Stomach (tissue), 9 donors: ENCODE measurements around the gene SLC24A3. TPM values are rescaled to one million over a fixed set of nuclear protein-coding genes. Genes with fewer than 3 reads are reported as not detected.

Experiments
- DNase-seq, 2 donors: peaks; one replicate each; pipeline versions ENCODE4 v3.0.0 to v3.0.0-alpha.2; 2013 to 2019
- H3K27ac ChIP-seq, 5 donors: fragments of 200-600 bp in 4 of 5; sonication (generic) in 4 of 5; one replicate each; pipeline ENCODE4 v1.5.1; 2013 to 2019; ENCODE audit warnings: mild to moderate bottlenecking in 1 of 5, moderate library complexity in 1 of 5
- H3K27me3 ChIP-seq, 3 donors: fragments of 200-600 bp; sonication (generic); one replicate each; pipeline ENCODE4 v1.5.1; 2017 to 2019; ENCODE audit warnings: mixed run types in 1 of 3
- H3K36me3 ChIP-seq, 4 donors: fragments of 200-600 bp; sonication (generic); 1 replicate in 3 of 4; 2 replicates in 1 of 4; pipeline ENCODE4 v1.5.1; 2016 to 2019
- H3K4me1 ChIP-seq, 4 donors: fragments of 200-600 bp; sonication (generic); one replicate each; pipeline ENCODE4 v1.5.1; 2016 to 2019
- H3K4me3 ChIP-seq, 4 donors: fragments of 200-600 bp; sonication (generic) in 3 of 4; one replicate each; pipeline ENCODE4 v1.5.1; 2016 to 2019; ENCODE audit warnings: mild to moderate bottlenecking in 1 of 4
- H3K9me3 ChIP-seq, 4 donors: fragments of 200-600 bp; sonication (generic); one replicate each; pipeline ENCODE4 v1.5.1; 2016 to 2019
- EP300 ChIP-seq: sonication (generic); formaldehyde crosslinking; IDR thresholded peaks from one replicate; pipeline ENCODE4 v1.6.1; 2017; ENCODE audit warnings: antibody characterized with exemption
- POLR2A ChIP-seq, 4 donors: fragments of 450-650 bp; IDR thresholded peaks; one replicate each; pipeline ENCODE4 v1.6.1; 2016; ENCODE audit warnings: antibody characterized with exemption in 4 of 4, control low read depth in 2 of 4, mild to moderate bottlenecking in 1 of 4, moderate library complexity in 1 of 4
- POLR2AphosphoS5 ChIP-seq, 3 donors: sonication (generic); formaldehyde crosslinking; IDR thresholded peaks; one replicate each; pipeline ENCODE4 v1.6.1; 2016; ENCODE audit warnings: antibody characterized with exemption in 3 of 3
- WGBS, 5 donors: extraction: QIAGEN DNeasy Blood & Tissue Kit in 3 of 5; methylation state at CpG; one replicate each; pipeline versions ENCODE4 v1.1.5 to v1.1.7; 2013 to 2018; 5-methylcytosine and 5-hydroxymethylcytosine counted together
- intact Hi-C: fragments of 100-400 bp; cut with DNase I; formaldehyde crosslinking; loops from one replicate; pipeline ENCODE4 v1.15.1; 2023; ENCODE audit warnings: low total_unique reads
- polyA plus RNA-seq, 3 donors: library from polyadenylated mRNA; stranded (reverse); fragments of 200-250 nt; gene quantifications; one replicate each; pipeline ENCODE4 v1.2.3, GENCODE V29; 2013
- total RNA-seq, 5 donors: library from RNA; depleted of rRNA; stranded (reverse); fragments of >200 nt; gene quantifications; one replicate each; pipeline versions ENCODE4 v1.1.0 to v1.2.3, GENCODE V29; 2014 to 2016
- TF ChIP-seq, protein P1 (sequence below), 7 experiments: fragments of 450-650 bp in 4 of 7; fragments of 200-600 bp in 3 of 7; sonication (generic) in 3 of 7; IDR thresholded peaks; one replicate each; pipeline ENCODE4 v1.5.1; 2016 to 2019; ENCODE audit warnings: antibody characterized with exemption in 7 of 7, control low read depth in 2 of 7, mild to moderate bottlenecking in 1 of 7
- donor health status: healthy with polysubstance abuse.
- donor health status: Bipolar disorder and iron deficiency.
- donor health status: healthy.

Gene SLC24A3
- total and polyA plus RNA-seq, 8 donors, result 1.8 to 9.0 (median 4.5) TPM

DNA sequence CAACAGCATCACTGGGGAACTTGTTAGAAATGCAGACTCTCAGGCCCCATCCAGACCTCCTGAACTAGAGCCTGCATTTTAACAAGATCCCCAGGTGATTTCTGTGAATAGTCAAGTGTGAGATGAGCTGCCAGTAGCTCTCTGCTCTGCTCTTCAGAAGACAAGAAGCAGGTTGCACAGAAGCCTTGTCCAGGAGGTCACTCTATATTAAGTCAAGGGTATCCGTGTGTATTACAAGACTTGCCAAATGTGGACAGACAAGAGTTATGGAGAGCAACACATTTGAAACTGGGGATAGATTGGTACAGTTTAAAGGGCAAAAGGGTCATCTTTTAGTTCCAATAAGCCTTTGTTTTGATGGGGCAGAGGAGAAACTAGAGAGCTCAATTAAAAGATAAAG, 522.4 kb downstream of the SLC24A3 start:
- Histone ChIP-seq H3K27ac (peak overlapping the region; percentile 28 to 86 (median 71)), H3K27me3 (no peaks in the 10 kb centered on the region), H3K4me1 (peaks cover 7 to 35% (median 20%) of the 10 kb centered on the region in 4 donors), H3K9me3 (no peaks in the 10 kb centered on the region), H3K36me3 (no peaks in the 10 kb centered on the region), H3K4me3 (no peak overlapping the region)
- 52 to 76% (median 64%) methylated on average over 1 of the region's 1 CpG for WGBS, 5 donors
- DNase-seq, result no peak
- intact Hi-C loops, result no loop called here
- TF ChIP-seq POLR2A (IDR thresholded peaks at IDR 0.05) (no peak), EP300 (no peak), POLR2AphosphoS5 (IDR thresholded peaks at IDR 0.05) (no peak)
- TF ChIP-seq, protein P1, sequence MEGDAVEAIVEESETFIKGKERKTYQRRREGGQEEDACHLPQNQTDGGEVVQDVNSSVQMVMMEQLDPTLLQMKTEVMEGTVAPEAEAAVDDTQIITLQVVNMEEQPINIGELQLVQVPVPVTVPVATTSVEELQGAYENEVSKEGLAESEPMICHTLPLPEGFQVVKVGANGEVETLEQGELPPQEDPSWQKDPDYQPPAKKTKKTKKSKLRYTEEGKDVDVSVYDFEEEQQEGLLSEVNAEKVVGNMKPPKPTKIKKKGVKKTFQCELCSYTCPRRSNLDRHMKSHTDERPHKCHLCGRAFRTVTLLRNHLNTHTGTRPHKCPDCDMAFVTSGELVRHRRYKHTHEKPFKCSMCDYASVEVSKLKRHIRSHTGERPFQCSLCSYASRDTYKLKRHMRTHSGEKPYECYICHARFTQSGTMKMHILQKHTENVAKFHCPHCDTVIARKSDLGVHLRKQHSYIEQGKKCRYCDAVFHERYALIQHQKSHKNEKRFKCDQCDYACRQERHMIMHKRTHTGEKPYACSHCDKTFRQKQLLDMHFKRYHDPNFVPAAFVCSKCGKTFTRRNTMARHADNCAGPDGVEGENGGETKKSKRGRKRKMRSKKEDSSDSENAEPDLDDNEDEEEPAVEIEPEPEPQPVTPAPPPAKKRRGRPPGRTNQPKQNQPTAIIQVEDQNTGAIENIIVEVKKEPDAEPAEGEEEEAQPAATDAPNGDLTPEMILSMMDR (IDR thresholded peaks at IDR 0.05), result no peak

DNA sequence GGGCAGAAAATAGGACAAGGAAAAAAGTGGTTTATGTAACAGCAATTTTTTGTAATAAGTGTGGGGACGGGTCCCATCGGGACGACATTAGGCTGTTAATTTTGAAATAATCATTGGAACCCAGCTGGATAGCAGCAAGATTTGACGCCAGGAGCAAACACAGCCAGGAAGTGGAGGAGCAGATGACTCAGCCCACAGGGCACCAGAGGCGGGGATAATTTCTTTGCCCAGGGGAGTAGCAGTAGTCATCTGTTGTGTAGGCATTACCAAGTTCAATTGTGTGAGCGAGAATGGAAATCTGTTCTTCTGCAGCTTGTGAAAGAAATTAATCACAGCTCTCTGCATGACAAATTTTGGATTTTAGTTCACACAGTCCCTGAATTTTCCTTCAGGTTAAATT, 523.0 kb downstream of the SLC24A3 start:
- WGBS, 5 donors, result 3 to 33% (median 8%) methylated on average over 6 of the region's 6 CpGs
- H3K27me3 ChIP-seq, result no peaks in the 10 kb centered on the region
- no peaks in the 10 kb centered on the region for H3K9me3 ChIP-seq
- intact Hi-C loops, result no loop called here
- peaks cover 7 to 35% (median 20%) of the 10 kb centered on the region in 4 donors for H3K4me1 ChIP-seq
- DNase-seq, result peak; percentile 73 to 87
- no peak overlapping the region for H3K4me3 ChIP-seq
- TF ChIP-seq POLR2A (IDR thresholded peaks at IDR 0.05), result no peak
- peak in 2 of 3 donors; percentile 54 to 72 for TF ChIP-seq POLR2AphosphoS5 (IDR thresholded peaks at IDR 0.05)
- TF ChIP-seq EP300, result no peak
- TF ChIP-seq, protein P1 (IDR thresholded peaks at IDR 0.05), result no peak
- peak overlapping the region; percentile 54 to 86 (median 71) for H3K27ac ChIP-seq
- no peaks in the 10 kb centered on the region for H3K36me3 ChIP-seq

DNA sequence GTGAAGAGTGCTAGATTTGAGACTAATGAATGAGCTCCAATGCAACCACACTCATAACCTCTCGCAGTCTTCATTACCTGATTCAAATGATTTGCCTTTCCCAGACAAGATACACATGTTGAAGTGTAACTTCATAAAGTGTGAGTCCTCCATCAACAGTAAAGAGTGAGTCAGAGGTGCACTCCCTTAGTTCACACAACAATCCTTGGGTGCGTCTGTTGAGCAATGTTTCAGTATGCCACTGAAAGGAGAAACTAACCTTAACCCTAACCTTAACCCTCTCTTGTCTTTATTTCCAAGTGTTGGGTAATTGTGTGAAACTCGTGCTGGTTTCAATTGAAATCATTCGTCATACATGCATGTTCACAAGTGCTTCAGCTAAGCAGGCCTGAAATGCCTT, 524.6 kb downstream of the SLC24A3 start:
- Histone ChIP-seq H3K9me3 (no peaks in the 10 kb centered on the region), H3K4me1 (peaks cover 7 to 35% (median 20%) of the 10 kb centered on the region in 4 donors), H3K27ac (peak overlapping the region in 4 of 5 donors; percentile 40 to 86 (median 58)), H3K27me3 (no peaks in the 10 kb centered on the region), H3K36me3 (no peaks in the 10 kb centered on the region), H3K4me3 (no peak overlapping the region)
- intact Hi-C loops, result no loop called here
- peak in 1 of 2 donors; percentile 81 for DNase-seq
- WGBS, 5 donors, result 41 to 59% (median 53%) methylated on average over 4 of the region's 4 CpGs
- no peak for TF ChIP-seq POLR2A (IDR thresholded peaks at IDR 0.05)
- TF ChIP-seq, protein P1 (IDR thresholded peaks at IDR 0.05), result no peak
- peak; percentile 19 to 82 (median 41) for TF ChIP-seq POLR2AphosphoS5 (IDR thresholded peaks at IDR 0.05)
- no peak for TF ChIP-seq EP300

DNA sequence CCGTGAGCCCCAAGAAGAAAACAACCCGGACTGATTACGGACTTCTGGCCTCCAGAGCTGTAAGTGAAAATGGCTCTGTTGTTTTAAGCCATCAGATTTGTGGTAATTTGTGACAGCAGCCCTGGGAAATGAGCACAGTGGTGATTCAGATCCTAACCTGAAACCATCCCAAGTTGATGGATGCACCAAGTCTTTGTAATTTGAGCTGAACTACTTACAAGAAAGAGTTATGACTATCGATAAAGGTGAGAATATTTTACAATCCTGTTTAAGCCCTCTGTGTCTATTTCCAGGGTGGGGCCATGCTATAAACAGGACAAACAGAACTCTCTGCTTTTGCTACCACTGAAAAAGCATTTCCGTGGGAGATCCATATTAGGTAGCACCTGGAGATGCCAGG, 526.5 kb downstream of the SLC24A3 start:
- Histone ChIP-seq H3K27ac (no peak overlapping the region), H3K4me1 (peaks cover 7 to 35% (median 20%) of the 10 kb centered on the region in 4 donors), H3K36me3 (no peaks in the 10 kb centered on the region), H3K4me3 (no peak overlapping the region), H3K9me3 (no peaks in the 10 kb centered on the region), H3K27me3 (no peaks in the 10 kb centered on the region)
- DNase-seq, result no peak
- intact Hi-C loops, result no loop called here
- WGBS, 5 donors, result 90 to 96% (median 93%) methylated on average over 5 of the region's 5 CpGs
- TF ChIP-seq, protein P1 (IDR thresholded peaks at IDR 0.05), result no peak
- TF ChIP-seq POLR2AphosphoS5 (IDR thresholded peaks at IDR 0.05) (no peak), POLR2A (IDR thresholded peaks at IDR 0.05) (no peak), EP300 (no peak)
